ENCODE results near the gene PRR35.

DNA sequence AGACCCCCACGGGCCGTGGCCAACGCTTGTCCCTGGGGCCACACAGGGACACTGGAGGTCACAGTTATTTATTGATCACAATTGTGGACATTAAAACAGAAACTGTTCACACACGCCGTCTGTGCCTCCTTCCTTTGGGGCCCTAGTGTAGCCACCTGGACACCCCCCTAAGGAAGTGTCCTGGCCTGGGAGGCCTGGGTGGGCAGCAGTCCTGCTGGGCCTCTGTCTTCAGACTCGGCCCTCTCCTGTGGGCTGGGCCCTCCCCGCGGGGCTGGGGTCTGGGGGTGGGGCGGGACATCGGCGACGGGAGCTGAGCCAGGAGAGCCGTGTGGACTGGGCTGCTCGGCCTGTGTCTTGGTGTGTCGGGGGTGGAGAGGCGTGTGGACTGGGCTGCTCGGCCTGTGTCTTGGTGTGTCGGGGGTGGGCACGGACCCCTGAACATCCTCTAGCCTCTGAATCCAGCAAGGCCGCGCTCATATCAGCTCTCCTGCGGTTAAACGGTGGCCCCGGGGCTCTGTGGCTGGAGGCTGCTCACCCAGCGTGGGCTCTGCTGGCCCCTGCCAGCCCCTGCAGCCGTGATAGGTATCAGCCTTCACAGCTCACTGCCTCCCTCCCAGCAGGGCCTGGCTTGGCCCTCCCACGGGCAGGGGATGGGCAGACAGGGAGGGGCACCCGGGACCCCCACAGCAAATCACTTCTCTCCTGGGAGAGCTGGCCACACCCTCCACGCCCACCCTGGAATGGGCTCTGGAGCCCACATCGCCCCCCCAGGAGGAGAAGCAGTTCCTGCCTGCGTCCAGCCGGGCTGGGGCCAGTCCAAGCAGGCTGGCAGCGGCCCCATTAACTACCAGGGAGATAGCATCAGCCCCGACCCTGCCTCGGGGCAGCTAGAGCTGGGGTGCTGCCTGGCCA, 5.5 kb downstream of the PRR35 start:
- TF ChIP-seq, protein P1, sequence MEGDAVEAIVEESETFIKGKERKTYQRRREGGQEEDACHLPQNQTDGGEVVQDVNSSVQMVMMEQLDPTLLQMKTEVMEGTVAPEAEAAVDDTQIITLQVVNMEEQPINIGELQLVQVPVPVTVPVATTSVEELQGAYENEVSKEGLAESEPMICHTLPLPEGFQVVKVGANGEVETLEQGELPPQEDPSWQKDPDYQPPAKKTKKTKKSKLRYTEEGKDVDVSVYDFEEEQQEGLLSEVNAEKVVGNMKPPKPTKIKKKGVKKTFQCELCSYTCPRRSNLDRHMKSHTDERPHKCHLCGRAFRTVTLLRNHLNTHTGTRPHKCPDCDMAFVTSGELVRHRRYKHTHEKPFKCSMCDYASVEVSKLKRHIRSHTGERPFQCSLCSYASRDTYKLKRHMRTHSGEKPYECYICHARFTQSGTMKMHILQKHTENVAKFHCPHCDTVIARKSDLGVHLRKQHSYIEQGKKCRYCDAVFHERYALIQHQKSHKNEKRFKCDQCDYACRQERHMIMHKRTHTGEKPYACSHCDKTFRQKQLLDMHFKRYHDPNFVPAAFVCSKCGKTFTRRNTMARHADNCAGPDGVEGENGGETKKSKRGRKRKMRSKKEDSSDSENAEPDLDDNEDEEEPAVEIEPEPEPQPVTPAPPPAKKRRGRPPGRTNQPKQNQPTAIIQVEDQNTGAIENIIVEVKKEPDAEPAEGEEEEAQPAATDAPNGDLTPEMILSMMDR (IDR thresholded peaks at IDR 0.05; ENCODE audit: poor library complexity, severe bottlenecking) = no peak
- no peak for TF ChIP-seq EP300 (conservative IDR thresholded peaks at IDR 0.05; ENCODE audit: poor library complexity, severe bottlenecking)
- no peak for TF ChIP-seq TAF1 (IDR thresholded peaks at IDR 0.05; ENCODE audit: low read depth)
